Fibroblast of skin of scalp (primary cell): ENCODE measurements around the gene COL11A1.
"Not testable (repeated sequence)": the region's sequence is repeated elsewhere in the genome, so short reads cannot be mapped to it uniquely, and the experiment has no call there.

Source experiments
- DNase-seq: peaks from one replicate; pipeline ENCODE4 v3.0.0-alpha.2; 2013

COL11A1 gene

GRCh38 chr1:102833151-102833550 is 275.2 kb downstream of the COL11A1 start:
- no peak for DNase-seq

- not testable (repeated sequence) for DNase-seq
Observed at GRCh38 chr1:102826706-102827105, 281.6 kb downstream of the COL11A1 start.
